Astrocyte (in vitro differentiated cells and primary cell): ENCODE results near the gene TIMM10B. TPM values are rescaled to one million over a fixed set of nuclear protein-coding genes. Genes with fewer than 3 reads are reported as not detected.

ENCODE experiments used
- DNase-seq: peaks from one replicate; pipeline ENCODE4 v3.0.0-alpha.2; 2010; ENCODE audit warnings: low read depth
- FAIRE-seq: peaks from 2 replicates; lab custom pipeline; 2011; peaks lifted over from hg19 to GRCh38; lab: Jason Lieb, UNC
- H2AFZ ChIP-seq: 2 replicates; pipeline ENCODE4 v1.6.0; 2012; ENCODE audit warnings: low read depth, low read length, inconsistent platforms
- H3K27ac ChIP-seq: 2 replicates; pipeline ENCODE4 v1.5.1; 2011; ENCODE audit warnings: low read depth, low read length, inconsistent platforms
- H3K27me3 ChIP-seq: 2 replicates; pipeline ENCODE4 v1.6.0; 2011; ENCODE audit warnings: low read length, inconsistent platforms; ENCODE audit not compliant: insufficient read depth
- H3K36me3 ChIP-seq: 2 replicates; pipeline ENCODE4 v1.5.1; 2011; ENCODE audit warnings: low read length, inconsistent platforms; ENCODE audit not compliant: insufficient read depth
- H3K4me1 ChIP-seq: 2 replicates; pipeline ENCODE4 v1.5.1; 2011; ENCODE audit warnings: low read length, inconsistent platforms; ENCODE audit not compliant: insufficient read depth
- H3K4me2 ChIP-seq: 2 replicates; pipeline ENCODE4 v1.6.0; 2012; ENCODE audit warnings: low read length, inconsistent platforms
- H3K4me3 ChIP-seq: 2 replicates; pipeline ENCODE4 v1.5.1; 2011; ENCODE audit warnings: low read depth, mild to moderate bottlenecking, low read length, inconsistent platforms; ENCODE audit not compliant: insufficient read depth
- H3K79me2 ChIP-seq: 2 replicates; pipeline ENCODE4 v1.6.0; 2012; ENCODE audit warnings: mild to moderate bottlenecking, low read length, inconsistent platforms; ENCODE audit not compliant: insufficient read depth
- H3K9ac ChIP-seq: 2 replicates; pipeline ENCODE4 v1.6.0; 2012; ENCODE audit warnings: mild to moderate bottlenecking, low read length, inconsistent platforms
- H3K9me3 ChIP-seq: 2 replicates; pipeline ENCODE4 v1.5.1; 2012; ENCODE audit warnings: low read depth, mild to moderate bottlenecking, low read length, inconsistent platforms; ENCODE audit not compliant: insufficient read depth
- H4K20me1 ChIP-seq: 2 replicates; pipeline ENCODE4 v1.6.0; 2012; ENCODE audit warnings: low read length, inconsistent platforms; ENCODE audit not compliant: insufficient read depth
- H3K27ac Mint-ChIP-seq: one replicate; pipeline ENCODE4 v1.8.0; 2021; ENCODE audit warnings: mild to moderate bottlenecking, mixed read lengths; ENCODE audit not compliant: unreplicated experiment
- H3K27me3 Mint-ChIP-seq: one replicate; pipeline ENCODE4 v1.8.0; 2021; ENCODE audit warnings: low read depth, mixed read lengths; ENCODE audit not compliant: unreplicated experiment
- H3K36me3 Mint-ChIP-seq: one replicate; pipeline ENCODE4 v1.8.0; 2021; ENCODE audit warnings: low read depth, mixed read lengths; ENCODE audit not compliant: unreplicated experiment
- H3K4me1 Mint-ChIP-seq: one replicate; pipeline ENCODE4 v1.8.0; 2021; ENCODE audit warnings: low read depth, mixed read lengths; ENCODE audit not compliant: unreplicated experiment
- H3K4me3 Mint-ChIP-seq: one replicate; pipeline ENCODE4 v1.8.0; 2021; ENCODE audit warnings: mild to moderate bottlenecking, moderate library complexity, mixed read lengths; ENCODE audit not compliant: unreplicated experiment
- H3K9me3 Mint-ChIP-seq: one replicate; pipeline ENCODE4 v1.8.0; 2021; ENCODE audit warnings: mild to moderate bottlenecking, mixed read lengths; ENCODE audit not compliant: unreplicated experiment
- EZH2 ChIP-seq: IDR thresholded peaks from 2 replicates; pipeline ENCODE4 v1.6.1; 2012; ENCODE audit warnings: mild to moderate bottlenecking, low read length, inconsistent platforms; ENCODE audit not compliant: insufficient read depth
- total RNA-seq: library from RNA; stranded (reverse); gene quantifications from 2 replicates; pipeline ENCODE4 v1.2.1, GENCODE V29; 2021
- TF ChIP-seq, protein P1 (sequence below): IDR thresholded peaks from 2 replicates; pipeline ENCODE4 v1.5.1; 2011; ENCODE audit warnings: low read depth, mild to moderate bottlenecking, inconsistent platforms, low read length, moderate library complexity; ENCODE audit not compliant: insufficient read depth

The TIMM10B gene
- total RNA-seq, 1 donor from 2014 or later, result 35.2 TPM

DNA sequence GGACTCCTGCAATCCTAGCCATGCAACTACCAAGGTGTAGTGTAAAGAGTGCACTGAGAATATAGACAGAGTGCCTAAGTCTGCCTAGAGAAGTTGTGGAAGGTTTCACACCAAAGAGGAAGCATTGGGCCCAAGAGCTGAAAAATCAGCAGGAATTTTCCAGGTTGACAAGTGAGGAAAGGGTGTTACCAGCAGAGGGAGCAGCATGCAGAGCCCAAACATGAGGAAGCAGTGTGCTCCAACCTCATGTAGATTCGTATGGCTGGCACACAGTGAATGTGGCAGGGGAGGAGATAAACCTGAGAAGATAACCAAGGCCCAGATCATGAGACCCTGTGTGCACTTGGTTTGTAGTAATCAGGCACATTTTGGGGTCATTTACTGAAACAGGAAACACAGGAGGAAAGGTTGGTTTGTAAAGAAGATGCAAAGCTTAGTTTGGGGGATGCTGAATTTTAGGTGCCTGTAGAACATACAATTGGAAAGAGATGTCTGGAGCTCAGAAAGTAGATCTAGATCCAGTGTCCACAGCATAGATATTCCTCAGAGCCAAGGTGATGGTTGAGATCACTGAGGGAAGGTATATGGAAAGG, 42.2 kb upstream of the TIMM10B start:
- no peaks in the 10 kb centered on the region for H3K9me3 ChIP-seq
- FAIRE-seq (no peak), DNase-seq (peak; percentile 18)
- Mint-ChIP-seq H3K4me1 (peaks cover 6% of the 10 kb centered on the region), H3K36me3 (peaks cover 2% of the 10 kb centered on the region), H3K27ac (no peak overlapping the region), H3K9me3 (no peaks in the 10 kb centered on the region), H3K4me3 (no peak overlapping the region), H3K27me3 (no peaks in the 10 kb centered on the region)
- H3K36me3 ChIP-seq, result no peaks in the 10 kb centered on the region
- no peaks in the 10 kb centered on the region for H3K27me3 ChIP-seq
- no peaks in the 10 kb centered on the region for H4K20me1 ChIP-seq
- no peak overlapping the region for H2AFZ ChIP-seq
- no peak overlapping the region for H3K4me2 ChIP-seq
- H3K9ac ChIP-seq, result no peak overlapping the region
- no peak overlapping the region for H3K4me3 ChIP-seq
- TF ChIP-seq EZH2, result no peak
- TF ChIP-seq, protein P1, sequence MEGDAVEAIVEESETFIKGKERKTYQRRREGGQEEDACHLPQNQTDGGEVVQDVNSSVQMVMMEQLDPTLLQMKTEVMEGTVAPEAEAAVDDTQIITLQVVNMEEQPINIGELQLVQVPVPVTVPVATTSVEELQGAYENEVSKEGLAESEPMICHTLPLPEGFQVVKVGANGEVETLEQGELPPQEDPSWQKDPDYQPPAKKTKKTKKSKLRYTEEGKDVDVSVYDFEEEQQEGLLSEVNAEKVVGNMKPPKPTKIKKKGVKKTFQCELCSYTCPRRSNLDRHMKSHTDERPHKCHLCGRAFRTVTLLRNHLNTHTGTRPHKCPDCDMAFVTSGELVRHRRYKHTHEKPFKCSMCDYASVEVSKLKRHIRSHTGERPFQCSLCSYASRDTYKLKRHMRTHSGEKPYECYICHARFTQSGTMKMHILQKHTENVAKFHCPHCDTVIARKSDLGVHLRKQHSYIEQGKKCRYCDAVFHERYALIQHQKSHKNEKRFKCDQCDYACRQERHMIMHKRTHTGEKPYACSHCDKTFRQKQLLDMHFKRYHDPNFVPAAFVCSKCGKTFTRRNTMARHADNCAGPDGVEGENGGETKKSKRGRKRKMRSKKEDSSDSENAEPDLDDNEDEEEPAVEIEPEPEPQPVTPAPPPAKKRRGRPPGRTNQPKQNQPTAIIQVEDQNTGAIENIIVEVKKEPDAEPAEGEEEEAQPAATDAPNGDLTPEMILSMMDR, result peak; percentile 60
- H3K27ac ChIP-seq, result no peak overlapping the region
- no peaks in the 10 kb centered on the region for H3K4me1 ChIP-seq
- no peaks in the 10 kb centered on the region for H3K79me2 ChIP-seq

DNA sequence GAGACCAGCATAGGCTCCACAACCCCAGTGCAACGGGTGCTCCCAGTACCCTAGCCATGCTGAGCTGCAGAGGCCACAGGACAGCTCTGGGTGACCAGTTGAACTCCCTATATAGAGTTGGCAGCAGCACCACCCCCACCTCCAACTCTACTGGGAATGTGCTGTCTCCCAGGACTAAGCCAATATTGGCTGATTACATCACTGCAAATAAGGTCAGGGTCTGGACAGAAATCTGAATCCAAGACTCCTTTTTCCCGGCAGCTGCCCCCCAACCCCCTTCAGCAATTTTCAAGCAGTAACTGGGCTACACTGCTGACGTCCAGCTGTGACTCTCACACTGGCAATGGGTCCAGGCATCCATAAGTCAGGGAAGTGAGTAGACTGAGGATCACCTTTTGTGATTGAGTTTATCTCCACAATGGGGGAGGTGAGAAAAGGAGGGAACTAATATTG, 40.4 kb upstream of the TIMM10B start, which contains the start of gene HPX:
HPX (minus strand) TSS at position 82 of the 453 bp plus-strand sequence; CDS start at position 58, 24 bp downstream.
- H3K4me2 ChIP-seq, result no peak within 1 kb of the TSS
- H2AFZ ChIP-seq, result no peak within 1 kb of the TSS
- no peaks in the 10 kb centered on the region for H4K20me1 ChIP-seq
- no peak within 1 kb of the TSS for H3K4me3 ChIP-seq
- H3K9me3 Mint-ChIP-seq, result no peaks in the 10 kb centered on the region
- H3K4me1 ChIP-seq, result no peaks in the 10 kb centered on the region
- H3K27me3 Mint-ChIP-seq, result no peaks in the 10 kb centered on the region
- H3K27ac ChIP-seq, result no peak within 1 kb of the TSS
- H3K36me3 Mint-ChIP-seq, result peaks cover 2% of the 10 kb centered on the region
- peaks cover 6% of the 10 kb centered on the region for H3K4me1 Mint-ChIP-seq
- FAIRE-seq (no peak), DNase-seq (no peak)
- H3K27ac Mint-ChIP-seq, result no peak within 1 kb of the TSS
- no peak within 1 kb of the TSS for H3K4me3 Mint-ChIP-seq
- H3K9me3 ChIP-seq, result no peaks in the 10 kb centered on the region
- H3K79me2 ChIP-seq, result no peaks in the 10 kb centered on the region
- H3K36me3 ChIP-seq, result no peaks in the 10 kb centered on the region
- H3K27me3 ChIP-seq, result no peaks in the 10 kb centered on the region
- H3K9ac ChIP-seq, result no peak within 1 kb of the TSS
- TF ChIP-seq EZH2, result no peak
- TF ChIP-seq, protein P1, result no peak

DNA sequence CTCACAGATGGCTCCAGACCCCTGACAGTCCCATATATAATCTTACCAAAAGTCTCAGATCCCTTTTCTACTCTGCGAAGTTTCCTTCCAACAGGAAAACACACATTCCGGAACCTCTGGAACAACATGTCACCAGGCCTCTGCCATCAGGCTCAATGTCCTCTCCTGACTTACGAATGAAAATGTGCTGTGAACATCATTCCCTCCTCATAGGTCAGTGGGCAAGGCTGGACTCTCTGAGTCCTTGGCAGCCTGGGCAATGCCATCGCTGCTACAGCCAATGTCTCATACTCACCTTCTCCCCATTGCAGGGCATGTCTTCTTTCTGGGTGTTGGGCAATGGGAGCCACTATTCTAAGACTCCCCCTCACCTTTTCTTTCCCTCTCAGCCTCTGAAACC, 38.9 kb upstream of the TIMM10B start:
- DNase-seq (no peak), FAIRE-seq (no peak)
- Histone ChIP-seq H3K36me3 (no peaks in the 10 kb centered on the region), H3K27ac (no peak overlapping the region), H4K20me1 (no peaks in the 10 kb centered on the region), H3K9ac (no peak overlapping the region), H3K79me2 (no peaks in the 10 kb centered on the region), H3K4me2 (no peak overlapping the region), H3K9me3 (no peaks in the 10 kb centered on the region), H3K4me3 (no peak overlapping the region), H2AFZ (no peak overlapping the region), H3K4me1 (no peaks in the 10 kb centered on the region), H3K27me3 (no peaks in the 10 kb centered on the region)
- Mint-ChIP-seq H3K9me3 (no peaks in the 10 kb centered on the region), H3K27me3 (no peaks in the 10 kb centered on the region), H3K4me1 (peaks cover 6% of the 10 kb centered on the region), H3K36me3 (peaks cover under 1% of the 10 kb centered on the region), H3K4me3 (no peak overlapping the region), H3K27ac (no peak overlapping the region)
- TF ChIP-seq, protein P1, result no peak
- TF ChIP-seq EZH2, result no peak
